SU-DHL-6 (cell line): Measurements from ENCODE around the gene LATS2.

Experiments
- H2AFZ ChIP-seq: fragments of 200-600 bp; sonication (generic); 2 replicates; pipeline ENCODE4 v1.6.1; 2014; ENCODE audit warnings: low read depth, mild to moderate bottlenecking, moderate library complexity, mixed read lengths, antibody characterized with exemption, low read length; ENCODE audit not compliant: severe bottlenecking
- H3F3A ChIP-seq: fragments of 200-600 bp; shearing (Covaris generic); 2 replicates; pipeline ENCODE4 v1.6.0; 2016; ENCODE audit warnings: antibody characterized with exemption, mild to moderate bottlenecking; ENCODE audit not compliant: insufficient read depth
- H3K27ac ChIP-seq: fragments of 200-600 bp; sonication (generic); 2 replicates; pipeline ENCODE4 v1.5.1; 2016; ENCODE audit warnings: low read depth, mild to moderate bottlenecking, low read length, moderate library complexity, mixed read lengths
- H3K27me3 ChIP-seq: fragments of 200-600 bp; sonication (generic), shearing (Covaris generic); 2 replicates; pipeline ENCODE4 v1.6.0; 2014; ENCODE audit warnings: mild to moderate bottlenecking, low read length
- H3K36me3 ChIP-seq: fragments of 200-600 bp; sonication (generic); 2 replicates; pipeline ENCODE4 v1.6.1; 2014; ENCODE audit warnings: mild to moderate bottlenecking, low read length, mixed read lengths
- H3K4me2 ChIP-seq: fragments of 300-600, 200-600 bp; shearing (Covaris generic), sonication (generic); 2 replicates; pipeline ENCODE4 v1.6.0; 2014; ENCODE audit warnings: low read length, low read depth, mild to moderate bottlenecking; ENCODE audit not compliant: poor library complexity, severe bottlenecking
- H3K4me3 ChIP-seq: fragments of 200-600 bp; sonication (generic); 2 replicates; pipeline ENCODE4 v1.5.1; 2014; ENCODE audit warnings: antibody characterized with exemption, low read length, mild to moderate bottlenecking, mixed read lengths; ENCODE audit not compliant: insufficient read depth, poor library complexity, severe bottlenecking
- H3K79me2 ChIP-seq: fragments of 200-600 bp; sonication (generic); 2 replicates; pipeline ENCODE4 v1.6.1; 2014; ENCODE audit warnings: mild to moderate bottlenecking, low read length, moderate library complexity; ENCODE audit not compliant: insufficient read depth
- H3K9ac ChIP-seq: fragments of 200-600 bp; sonication (generic); 2 replicates; pipeline ENCODE4 v1.7.0; 2014; ENCODE audit warnings: mild to moderate bottlenecking, low read length
- H3K9me2 ChIP-seq: fragments of 200-600 bp; sonication (generic); replicated peaks from 2 replicates; pipeline ENCODE4 v1.6.1; 2014; ENCODE audit warnings: low read length; ENCODE audit not compliant: insufficient read depth
- H3K9me3 ChIP-seq: fragments of 200-600 bp; sonication (generic); 2 replicates; pipeline ENCODE4 v1.6.1; 2014; ENCODE audit warnings: low read length, mixed read lengths; ENCODE audit not compliant: insufficient read depth
- H4K20me1 ChIP-seq: fragments of 200-600 bp; sonication (generic); 2 replicates; pipeline ENCODE4 v1.6.1; 2014; ENCODE audit warnings: low read depth, mild to moderate bottlenecking, antibody characterized with exemption, low read length, moderate library complexity, mixed read lengths
- EZH2phosphoT487 ChIP-seq: fragments of 200-600 bp; sonication (generic), shearing (Covaris generic); conservative IDR thresholded peaks from 2 replicates; pipeline ENCODE4 v1.6.1; 2018; ENCODE audit warnings: mild to moderate bottlenecking, antibody characterized with exemption, low read length, moderate library complexity, mixed read lengths
- TF ChIP-seq, protein P1 (sequence below): fragments of 200-600 bp; sonication (generic); IDR thresholded peaks from one replicate; pipeline ENCODE4 v1.5.1; 2017; ENCODE audit warnings: antibody characterized with exemption, mild to moderate bottlenecking, low read length, moderate library complexity; ENCODE audit not compliant: insufficient read depth, poor library complexity, severe bottlenecking

Gene LATS2

GRCh38 chr13:21077788-21078353, 16.5 kb upstream of the LATS2 start:
- H3K27ac ChIP-seq = no peak overlapping the region
- no peak overlapping the region for H3K9ac ChIP-seq
- H3K4me2 ChIP-seq = no peak overlapping the region
- H2AFZ ChIP-seq = no peak overlapping the region
- H3K27me3 ChIP-seq = no peaks in the 10 kb centered on the region
- H3K36me3 ChIP-seq = no peaks in the 10 kb centered on the region
- no peak overlapping the region for H3K4me3 ChIP-seq
- no peaks in the 10 kb centered on the region for H3K9me3 ChIP-seq
- no peaks in the 10 kb centered on the region for H3F3A ChIP-seq
- no peaks in the 10 kb centered on the region for H3K79me2 ChIP-seq
- no peaks in the 10 kb centered on the region for H4K20me1 ChIP-seq
- TF ChIP-seq EZH2phosphoT487 = no peak
- TF ChIP-seq, protein P1, sequence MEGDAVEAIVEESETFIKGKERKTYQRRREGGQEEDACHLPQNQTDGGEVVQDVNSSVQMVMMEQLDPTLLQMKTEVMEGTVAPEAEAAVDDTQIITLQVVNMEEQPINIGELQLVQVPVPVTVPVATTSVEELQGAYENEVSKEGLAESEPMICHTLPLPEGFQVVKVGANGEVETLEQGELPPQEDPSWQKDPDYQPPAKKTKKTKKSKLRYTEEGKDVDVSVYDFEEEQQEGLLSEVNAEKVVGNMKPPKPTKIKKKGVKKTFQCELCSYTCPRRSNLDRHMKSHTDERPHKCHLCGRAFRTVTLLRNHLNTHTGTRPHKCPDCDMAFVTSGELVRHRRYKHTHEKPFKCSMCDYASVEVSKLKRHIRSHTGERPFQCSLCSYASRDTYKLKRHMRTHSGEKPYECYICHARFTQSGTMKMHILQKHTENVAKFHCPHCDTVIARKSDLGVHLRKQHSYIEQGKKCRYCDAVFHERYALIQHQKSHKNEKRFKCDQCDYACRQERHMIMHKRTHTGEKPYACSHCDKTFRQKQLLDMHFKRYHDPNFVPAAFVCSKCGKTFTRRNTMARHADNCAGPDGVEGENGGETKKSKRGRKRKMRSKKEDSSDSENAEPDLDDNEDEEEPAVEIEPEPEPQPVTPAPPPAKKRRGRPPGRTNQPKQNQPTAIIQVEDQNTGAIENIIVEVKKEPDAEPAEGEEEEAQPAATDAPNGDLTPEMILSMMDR = no peak
- H3K9me2 ChIP-seq = no peaks in the 10 kb centered on the region

- H3K27ac ChIP-seq = no peak overlapping the region
- no peaks in the 10 kb centered on the region for H3K79me2 ChIP-seq
- H4K20me1 ChIP-seq = no peaks in the 10 kb centered on the region
- no peaks in the 10 kb centered on the region for H3K36me3 ChIP-seq
- H3K27me3 ChIP-seq = no peaks in the 10 kb centered on the region
- no peaks in the 10 kb centered on the region for H3K9me2 ChIP-seq
- H3K9ac ChIP-seq = no peak overlapping the region
- no peak overlapping the region for H2AFZ ChIP-seq
- H3K9me3 ChIP-seq = no peaks in the 10 kb centered on the region
- H3F3A ChIP-seq = no peaks in the 10 kb centered on the region
- no peak overlapping the region for H3K4me2 ChIP-seq
- TF ChIP-seq, protein P1 = no peak
- TF ChIP-seq EZH2phosphoT487 = no peak
- H3K4me3 ChIP-seq = no peak overlapping the region
Measured at GRCh38 chr13:21077076-21077787, 15.8 kb upstream of the LATS2 start.

DNA sequence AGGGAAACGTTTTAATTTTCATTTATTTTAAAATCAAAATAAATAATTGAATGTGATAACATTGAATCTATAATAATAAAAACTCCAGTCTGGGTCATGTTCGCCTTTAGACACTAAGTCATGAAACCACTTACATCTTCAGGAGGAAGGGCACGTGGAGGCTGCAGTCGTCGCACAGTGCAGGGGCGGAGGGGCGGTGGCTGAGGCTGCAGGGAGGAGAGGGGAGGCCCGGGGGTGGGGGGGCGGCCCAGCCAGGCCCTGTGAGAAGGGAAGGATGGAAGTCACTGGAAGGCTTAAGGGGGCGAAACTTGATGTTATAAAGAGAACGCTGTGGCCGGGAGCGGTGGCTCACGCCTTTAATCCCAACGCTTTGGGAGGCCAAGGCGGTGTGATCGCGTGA, 14.9 kb upstream of the LATS2 start:
- Histone ChIP-seq H3K4me3 (no peak overlapping the region), H3K9ac (no peak overlapping the region)

More for the DNA sequence above, 14.9 kb upstream of the LATS2 start:
- H3K36me3 ChIP-seq = no peaks in the 10 kb centered on the region
- no peaks in the 10 kb centered on the region for H3K27me3 ChIP-seq
- no peaks in the 10 kb centered on the region for H3K9me3 ChIP-seq
- no peaks in the 10 kb centered on the region for H3F3A ChIP-seq
- no peaks in the 10 kb centered on the region for H3K79me2 ChIP-seq
- no peak overlapping the region for H3K27ac ChIP-seq
- no peak overlapping the region for H2AFZ ChIP-seq
- no peaks in the 10 kb centered on the region for H4K20me1 ChIP-seq
- no peak for TF ChIP-seq EZH2phosphoT487
- no peaks in the 10 kb centered on the region for H3K9me2 ChIP-seq
- no peak overlapping the region for H3K4me2 ChIP-seq
